ENCODE results near the gene PDE4D. TPM values are rescaled to one million over a fixed set of nuclear protein-coding genes. Genes with fewer than 3 reads are reported as not detected.

The PDE4D gene
- total RNA-seq, 1 experiment from 2014 or later: 3.3 TPM

- DNase-seq (ENCODE audit: low spot score) (no peak), ATAC-seq (no peak)
- peaks cover 7% of the 10 kb centered on the region; the same call in 1 of the 2 replicates for H3K9me3 Mint-ChIP-seq
- CTCF ChIA-PET: interaction anchor here (0.6 kb wide), 1 partner anchor 11 kb away, joined by 5 read pairs; no protein-coding TSS in a partner anchor
- POLR2A ChIA-PET: no interaction called here
- H3K4me1 Mint-ChIP-seq: no peaks in the 10 kb centered on the region
- TF ChIP-seq ETV6 (CRISPR knock-in tag; IDR thresholded peaks at IDR 0.05): no peak
- no peak for TF ChIP-seq USF1 (CRISPR knock-in tag; IDR thresholded peaks at IDR 0.05)
- TF ChIP-seq FOXJ3 (CRISPR knock-in tag; IDR thresholded peaks at IDR 0.05; ENCODE audit: borderline replicate concordance): no peak
- no peak for TF ChIP-seq NFATC4 (CRISPR knock-in tag; IDR thresholded peaks at IDR 0.05)
- no peak for TF ChIP-seq NFYB (CRISPR knock-in tag; conservative IDR thresholded peaks at IDR 0.05; ENCODE audit: low read depth)
- TF ChIP-seq FOXP4 (CRISPR knock-in tag; IDR thresholded peaks at IDR 0.05): no peak
- no peak for TF ChIP-seq SP1 (CRISPR knock-in tag; conservative IDR thresholded peaks at IDR 0.05)
- TF ChIP-seq JAZF1 (CRISPR knock-in tag; IDR thresholded peaks at IDR 0.05): no peak
- TF ChIP-seq CREM (CRISPR knock-in tag; IDR thresholded peaks at IDR 0.05): no peak
- no peak for TF ChIP-seq ATF6 (CRISPR knock-in tag; IDR thresholded peaks at IDR 0.05)
- no peak for TF ChIP-seq KAT7 (CRISPR knock-in tag; IDR thresholded peaks at IDR 0.05; ENCODE audit: borderline replicate concordance)
- no peak for TF ChIP-seq MAX (CRISPR knock-in tag; IDR thresholded peaks at IDR 0.05)
- no peak for TF ChIP-seq ZSCAN18 (CRISPR knock-in tag; IDR thresholded peaks at IDR 0.05)
- no peak for TF ChIP-seq ZNF416 (CRISPR knock-in tag; IDR thresholded peaks at IDR 0.05)
- TF ChIP-seq MYBL2 (CRISPR knock-in tag; IDR thresholded peaks at IDR 0.05): no peak
- TF ChIP-seq ZNF121 (CRISPR knock-in tag; IDR thresholded peaks at IDR 0.05): no peak
- TF ChIP-seq TCF7 (CRISPR knock-in tag; IDR thresholded peaks at IDR 0.05; ENCODE audit: low read depth): no peak
- no peak for TF ChIP-seq E2F4 (CRISPR knock-in tag; IDR thresholded peaks at IDR 0.05; ENCODE audit: borderline replicate concordance, low read depth)
- H3K36me3 Mint-ChIP-seq: no peaks in the 10 kb centered on the region
- H3K27ac Mint-ChIP-seq: no peak overlapping the region
- H3K27me3 Mint-ChIP-seq (ENCODE audit: low read depth): no peaks in the 10 kb centered on the region
- no peak overlapping the region for H3K4me3 Mint-ChIP-seq
Measured at GRCh38 chr5:59254055-59254687, 639.4 kb downstream of the PDE4D start.

- ChIA-PET CTCF (no interaction called here), POLR2A (no interaction called here)
- Mint-ChIP-seq H3K36me3 (no peaks in the 10 kb centered on the region), H3K27me3 (ENCODE audit: low read depth) (no peaks in the 10 kb centered on the region), H3K4me1 (no peaks in the 10 kb centered on the region), H3K27ac (no peak overlapping the region), H3K4me3 (no peak overlapping the region), H3K9me3 (peaks cover 7% of the 10 kb centered on the region; the same call in 1 of the 2 replicates)
- ATAC-seq: no peak
- no peak for DNase-seq (ENCODE audit: low spot score)
- TF ChIP-seq ATF1 (CRISPR knock-in tag; IDR thresholded peaks at IDR 0.05): no peak
- TF ChIP-seq ZNF423 (CRISPR knock-in tag; IDR thresholded peaks at IDR 0.05): no peak
- no peak for TF ChIP-seq ETV6 (CRISPR knock-in tag; IDR thresholded peaks at IDR 0.05)
- TF ChIP-seq ZNF263 (CRISPR knock-in tag; IDR thresholded peaks at IDR 0.05; ENCODE audit: low read depth): no peak
- no peak for TF ChIP-seq FOXP4 (CRISPR knock-in tag; IDR thresholded peaks at IDR 0.05)
- no peak for TF ChIP-seq ATF6 (CRISPR knock-in tag; IDR thresholded peaks at IDR 0.05)
- TF ChIP-seq USF1 (CRISPR knock-in tag; IDR thresholded peaks at IDR 0.05): no peak
- TF ChIP-seq FOXK1 (CRISPR knock-in tag; IDR thresholded peaks at IDR 0.05): no peak
- TF ChIP-seq MYBL2 (CRISPR knock-in tag; IDR thresholded peaks at IDR 0.05): no peak
Measured at GRCh38 chr5:59253625-59254024, 639.9 kb downstream of the PDE4D start.
